ENCODE measurements around the gene GRIA3. TPM values are rescaled to one million over a fixed set of nuclear protein-coding genes. Genes with fewer than 3 reads are reported as not detected.
"Not testable (repeated sequence)": the region's sequence is repeated elsewhere in the genome, so short reads cannot be mapped to it uniquely, and the experiment has no call there.

GRIA3 gene
- total RNA-seq, 1 donor from 2014 or later = 3.1 TPM

GRCh38 chrX:123518791-123519190 lies 334.7 kb downstream of the GRIA3 start:
- ATAC-seq = no peak
- DNase-seq (ENCODE audit: low spot score) = no peak

GRCh38 chrX:123525123-123525725 lies 341.1 kb downstream of the GRIA3 start:
- DNase-seq (ENCODE audit: low spot score) = no peak
- ATAC-seq = no peak

- DNase-seq (ENCODE audit: low spot score); ATAC-seq: not testable (repeated sequence)
These were observed 346.6 kb downstream of the GRIA3 start for GRCh38 chrX:123530726-123531125.
